ENCODE measurements around the gene LAX1.
"Not testable (repeated sequence)": the region's sequence is repeated elsewhere in the genome, so short reads cannot be mapped to it uniquely, and the experiment has no call there.

LAX1 gene

DNA sequence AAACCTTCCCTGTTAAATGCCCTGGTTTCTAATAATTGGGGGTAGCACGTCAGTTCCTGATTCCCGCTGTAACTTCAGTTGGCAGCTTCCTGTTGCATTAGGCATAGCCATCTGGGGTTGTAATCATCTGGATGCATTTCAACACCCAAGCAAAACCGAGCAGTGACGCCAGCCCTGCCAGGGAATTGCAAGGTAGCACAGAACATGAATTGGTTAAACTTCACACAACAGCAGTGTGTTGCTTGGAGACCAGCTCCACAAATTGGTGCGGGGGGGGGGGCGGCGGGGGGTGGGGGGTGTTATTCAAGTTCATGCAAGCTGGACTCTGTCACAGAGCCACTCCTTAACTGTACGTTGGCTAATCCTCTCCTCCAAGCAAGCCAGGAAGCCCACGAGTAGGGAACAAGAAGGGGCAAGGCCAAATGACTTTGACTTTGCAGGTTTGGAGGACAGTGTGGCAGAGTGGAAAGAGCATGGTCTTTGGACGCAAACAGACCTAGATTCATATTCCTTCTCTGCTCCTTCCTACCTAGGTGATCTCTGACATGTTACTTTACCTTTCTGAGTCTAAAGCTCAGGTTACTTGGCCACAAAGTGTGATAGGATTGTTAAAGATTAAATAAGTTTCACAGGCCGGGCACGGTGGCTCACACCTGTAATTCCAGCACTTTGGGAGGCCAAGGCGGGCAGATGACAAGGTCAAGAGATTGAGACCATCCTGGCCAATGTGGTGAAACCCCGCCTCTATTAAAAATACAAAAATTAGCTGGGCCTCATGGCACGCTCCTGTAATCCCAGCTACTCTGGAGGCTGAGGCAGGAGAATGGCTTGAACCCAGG is 4.7 kb downstream of the LAX1 start:
- peak; percentile 61 for DNase-seq

DNA sequence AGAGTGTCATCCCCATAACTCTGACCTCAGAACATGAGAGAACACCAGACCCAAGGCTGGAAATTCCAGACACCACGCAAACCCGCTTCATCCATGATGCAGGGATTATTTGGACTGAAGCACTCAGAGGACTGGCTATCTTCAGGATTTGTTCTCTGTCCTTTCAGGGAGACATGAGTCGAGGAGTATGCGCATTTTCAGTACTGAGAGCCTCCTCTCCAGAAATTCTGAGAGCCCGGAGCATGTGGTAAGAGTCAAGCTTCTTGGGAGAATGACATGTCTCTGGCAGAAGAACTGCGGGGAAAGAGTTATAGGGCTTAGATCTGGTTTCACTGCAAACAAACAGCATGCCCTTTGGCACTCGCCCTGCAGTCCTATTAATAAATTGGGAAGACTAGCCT is 6.9 kb downstream of the LAX1 start:
- no peak for DNase-seq

GRCh38 chr1:203772836-203773235 is 7.9 kb downstream of the LAX1 start:
- no peak for DNase-seq

DNA sequence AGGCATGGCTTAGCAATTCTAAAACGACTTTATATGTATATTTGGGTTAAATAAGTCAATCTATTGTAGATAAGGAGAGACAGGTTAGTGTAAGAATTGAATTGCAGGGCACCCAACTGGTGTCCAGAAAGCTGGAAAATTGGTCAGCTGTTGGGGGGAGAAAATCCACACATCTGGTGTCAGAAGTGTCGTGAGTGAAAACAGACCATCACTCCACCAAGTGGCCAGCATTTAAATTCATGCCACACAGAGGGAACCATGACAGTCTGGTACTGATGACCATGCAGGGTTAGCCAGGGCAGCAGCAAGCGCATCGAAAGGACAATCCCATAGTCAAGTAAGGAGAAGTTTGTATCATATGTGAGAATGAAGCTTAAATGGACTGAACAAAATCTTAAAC is 11.7 kb downstream of the LAX1 start:
- DNase-seq: no peak

- DNase-seq: no peak
Observed at GRCh38 chr1:203777596-203777995, 12.6 kb downstream of the LAX1 start.

GRCh38 chr1:203778146-203778545 is 13.2 kb downstream of the LAX1 start:
- DNase-seq: no peak

- no peak for DNase-seq
Observed at GRCh38 chr1:203778789-203779188, 13.8 kb downstream of the LAX1 start.

DNA sequence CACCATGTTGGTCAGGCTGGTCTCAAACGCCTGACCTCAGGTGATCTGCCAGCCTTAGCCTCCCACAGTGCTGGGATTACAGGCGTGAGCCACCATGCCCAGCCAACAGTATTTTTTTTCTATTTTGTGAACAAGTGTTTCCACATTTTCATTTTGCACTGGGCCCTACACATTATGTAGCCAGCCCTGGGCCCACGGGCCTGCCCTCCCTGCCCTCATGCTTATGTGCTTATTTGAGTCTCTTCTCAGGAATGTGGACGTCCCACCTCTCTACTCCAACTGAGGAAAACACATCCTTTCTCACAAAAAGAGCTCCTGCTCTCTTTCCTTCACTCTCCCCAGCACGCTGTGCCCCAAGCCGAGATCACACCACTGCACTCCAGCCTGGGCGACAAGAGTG is 17.0 kb downstream of the LAX1 start:
- no peak for DNase-seq

GRCh38 chr1:203789966-203790365 is 25.0 kb downstream of the LAX1 start:
- DNase-seq: no peak

DNA sequence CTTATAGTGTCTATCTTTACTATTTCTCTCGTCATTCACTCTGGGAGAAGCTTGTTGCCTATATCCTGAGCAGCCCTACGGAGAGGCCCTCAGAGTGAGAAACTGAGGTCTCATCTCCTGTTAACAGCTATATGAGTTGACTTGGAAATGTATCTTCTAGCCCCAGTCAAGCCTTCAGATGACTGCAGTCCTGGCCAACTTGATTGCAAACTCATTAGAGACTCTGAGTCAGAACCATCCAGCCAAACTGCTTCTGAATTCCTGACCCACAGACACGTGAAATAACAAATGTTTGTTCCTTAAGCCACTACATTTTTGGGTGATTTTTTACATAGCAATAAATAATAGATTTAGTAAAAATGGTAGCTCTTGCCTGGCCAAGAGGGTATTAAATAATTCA is 26.5 kb downstream of the LAX1 start:
- DNase-seq: no peak

GRCh38 chr1:203792486-203792885 is 27.5 kb downstream of the LAX1 start:
- DNase-seq: no peak

DNA sequence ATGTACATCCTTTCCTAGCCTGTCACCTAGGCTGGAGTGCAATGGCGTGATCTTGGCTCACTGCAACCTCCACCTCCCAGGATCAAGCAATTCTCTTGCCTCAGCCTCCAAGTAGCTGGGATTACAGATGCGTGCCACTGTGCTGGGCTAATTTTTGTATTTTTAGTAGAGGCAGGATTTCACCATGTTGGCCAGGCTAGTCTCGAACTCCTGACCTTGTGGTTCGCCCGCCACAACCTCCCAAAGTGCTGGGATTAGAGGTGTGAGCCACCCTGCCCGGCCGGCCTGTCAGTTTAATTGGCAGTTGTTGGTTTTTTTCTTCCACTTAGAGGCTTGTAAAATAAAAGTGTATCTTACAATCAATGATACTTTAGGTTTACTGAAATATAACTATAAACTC is 28.6 kb downstream of the LAX1 start:
- DNase-seq: not testable (repeated sequence)

DNA sequence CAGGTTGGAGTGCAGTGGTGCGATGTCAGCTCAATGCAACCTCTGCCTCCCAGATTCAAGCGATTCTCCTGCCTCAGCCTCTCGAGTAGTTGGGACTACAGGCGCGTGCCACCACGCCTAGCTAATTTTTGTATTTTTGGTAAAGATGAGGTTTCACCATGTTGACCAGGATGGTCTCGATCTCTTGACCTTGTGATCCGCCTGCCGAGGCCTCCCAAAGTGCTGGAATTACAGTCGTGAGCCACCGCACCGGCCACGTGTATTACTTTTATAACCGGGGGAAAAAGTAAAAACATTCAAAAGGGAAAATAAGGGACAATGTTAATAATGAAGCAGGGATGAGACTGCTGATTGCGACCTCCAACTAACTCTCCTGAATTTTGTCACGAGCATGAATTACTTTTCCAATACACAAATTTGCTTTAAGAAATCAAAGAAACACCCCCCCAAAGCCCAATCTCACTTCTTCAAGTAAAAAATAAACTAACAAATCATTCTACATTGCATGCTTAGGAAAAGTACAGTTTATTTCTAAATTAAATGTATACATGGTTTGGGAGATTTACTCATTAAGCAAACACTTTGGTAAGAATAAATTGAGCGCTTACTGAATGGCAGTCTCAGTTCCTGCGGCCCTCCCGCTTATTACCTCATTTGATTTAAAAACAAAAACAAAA is 29.9 kb downstream of the LAX1 start:
- DNase-seq: no peak

GRCh38 chr1:203795441-203796235 is 30.7 kb downstream of the LAX1 start, which contains the start of the genes ZBED6 and ZC3H11A:
TSS of gene ZBED6 (plus strand) at chr1:203795623. CDS start at chr1:203797523, 1,900 bp downstream.
TSS of gene ZC3H11A (plus strand) at chr1:203795623. CDS start at chr1:203817071, 21,448 bp downstream.
- peak; percentile 99 for DNase-seq

GRCh38 chr1:203796236-203796605 is 31.2 kb downstream of the LAX1 start:
- DNase-seq: no peak

GRCh38 chr1:203797216-203797615 is 32.2 kb downstream of the LAX1 start:
- DNase-seq: no peak

GRCh38 chr1:203797948-203798655 is 33.1 kb downstream of the LAX1 start:
- no peak for DNase-seq

- no peak for DNase-seq
Observed at GRCh38 chr1:203799157-203799556, 34.2 kb downstream of the LAX1 start.

DNA sequence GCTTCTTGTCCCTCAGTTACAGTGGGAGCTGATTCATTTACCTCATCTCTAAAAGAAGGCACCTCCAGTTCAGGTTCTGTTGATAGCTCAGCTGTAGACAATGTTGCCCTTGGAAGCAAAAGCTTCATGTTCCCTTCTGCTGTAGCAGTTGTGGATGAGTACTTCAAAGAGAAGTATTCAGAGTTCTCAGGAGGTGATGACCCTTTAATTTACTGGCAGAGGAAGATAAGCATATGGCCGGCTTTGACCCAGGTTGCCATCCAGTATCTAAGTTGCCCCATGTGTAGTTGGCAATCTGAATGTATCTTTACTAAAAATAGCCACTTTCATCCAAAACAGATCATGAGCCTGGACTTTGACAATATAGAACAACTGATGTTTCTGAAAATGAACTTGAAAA is 35.0 kb downstream of the LAX1 start:
- no peak for DNase-seq

GRCh38 chr1:203805689-203806088 is 40.7 kb downstream of the LAX1 start:
- no peak for DNase-seq

DNA sequence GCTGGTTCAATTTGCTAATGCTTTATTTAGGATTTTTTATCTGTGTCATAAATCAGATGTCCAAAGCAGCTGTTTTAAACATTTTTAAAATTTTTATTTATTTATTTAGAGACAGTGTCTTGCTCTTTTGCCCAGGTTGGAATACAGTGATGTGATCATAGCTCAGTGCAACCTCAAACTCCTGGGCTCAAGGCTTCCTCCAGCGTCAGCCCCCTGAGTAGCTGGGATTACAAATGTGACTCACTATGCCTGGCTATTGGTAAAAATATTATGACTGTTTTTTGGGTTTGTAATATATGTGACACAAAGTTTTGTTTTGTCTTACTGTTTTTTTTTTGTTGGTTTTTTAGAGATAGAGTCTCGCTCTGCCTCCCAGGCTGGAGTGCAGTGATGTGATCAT is 42.2 kb downstream of the LAX1 start:
- DNase-seq: no peak

- no peak for DNase-seq
Observed at GRCh38 chr1:203813581-203814341, 48.8 kb downstream of the LAX1 start.
